Smooth muscle cell (in vitro differentiated cells): ENCODE results near the gene ACSBG1. TPM values are rescaled to one million over a fixed set of nuclear protein-coding genes. Genes with fewer than 3 reads are reported as not detected.

Source experiments
- DNase-seq: peaks from one replicate; lab custom pipeline; 2025; ENCODE audit not compliant: unreplicated experiment; lab: John Stamatoyannopoulos, UW
- H2AFZ ChIP-seq: fragments of 200-600 bp; sonication (generic); 2 replicates; pipeline ENCODE4 v1.6.0; 2016; ENCODE audit warnings: antibody characterized with exemption, low read depth, mild to moderate bottlenecking
- H3F3A ChIP-seq: fragments of 200-600 bp; sonication (generic); 2 replicates; pipeline ENCODE4 v1.6.0; 2017; ENCODE audit warnings: antibody characterized with exemption, low read depth
- H3K27ac ChIP-seq: fragments of 200-600 bp; sonication (generic); 2 replicates; pipeline ENCODE4 v1.5.1; 2016; ENCODE audit warnings: low read depth, mild to moderate bottlenecking
- H3K27me3 ChIP-seq: fragments of 200-600 bp; sonication (generic); 2 replicates; pipeline ENCODE4 v1.6.1; 2016; ENCODE audit warnings: low read depth, mild to moderate bottlenecking
- H3K36me3 ChIP-seq: fragments of 200-600 bp; sonication (generic); 2 replicates; pipeline ENCODE4 v1.5.1; 2016; ENCODE audit warnings: low read depth
- H3K4me1 ChIP-seq: fragments of 200-600 bp; sonication (generic); 2 replicates; pipeline ENCODE4 v1.5.1; 2016; ENCODE audit warnings: low read depth
- H3K4me2 ChIP-seq: fragments of 200-600 bp; sonication (generic); 2 replicates; pipeline ENCODE4 v1.6.0; 2016; ENCODE audit warnings: mild to moderate bottlenecking
- H3K4me3 ChIP-seq: fragments of 200-600 bp; sonication (generic); 2 replicates; pipeline ENCODE4 v1.5.1; 2016; ENCODE audit warnings: mild to moderate bottlenecking
- H3K79me2 ChIP-seq: fragments of 200-600 bp; sonication (generic); 2 replicates; pipeline ENCODE4 v1.6.0; 2016; ENCODE audit warnings: low read depth, mild to moderate bottlenecking
- H3K9ac ChIP-seq: fragments of 200-600 bp; sonication (generic); 2 replicates; pipeline ENCODE4 v1.6.0; 2016; ENCODE audit warnings: low read depth
- H3K9me3 ChIP-seq: fragments of 200-600 bp; sonication (generic); replicated peaks from 2 replicates; pipeline ENCODE4 v1.5.1; 2016; ENCODE audit warnings: low read depth
- H4K20me1 ChIP-seq: fragments of 200-600 bp; sonication (generic); 2 replicates; pipeline ENCODE4 v1.6.0; 2016; ENCODE audit warnings: low read depth
- CTCF ChIP-seq: fragments of 200-600 bp; sonication (generic); IDR thresholded peaks from 2 replicates; pipeline ENCODE4 v1.5.1; 2017; ENCODE audit warnings: borderline replicate concordance, mild to moderate bottlenecking, antibody characterized with exemption; ENCODE audit not compliant: insufficient read depth, poor library complexity, severe bottlenecking
- WGBS: methylation state at CpG from one replicate; pipeline ENCODE4 v1.1.7; 2016; ENCODE audit warnings: low lambda C conversion rate; 5-methylcytosine and 5-hydroxymethylcytosine counted together
- polyA plus RNA-seq: library from polyadenylated mRNA; unstranded; fragments of >200 nt; fragmentation: Nextera tagmentation; extraction: Ambion mirVana; gene quantifications from 2 replicates; pipeline ENCODE4 v1.2.1, GENCODE V29; 2016
- total RNA-seq: library from RNA; depleted of rRNA; stranded (reverse); fragments of >200 nt; gene quantifications from 2 replicates; pipeline ENCODE4 v1.2.3, GENCODE V29; 2014

The ACSBG1 gene
- total RNA-seq, result under 0.01 TPM in 1 of 2 replicates, not detected in the other
- 0.22 TPM in 1 of 2 replicates, not detected in the other for polyA plus RNA-seq

- no peaks in the 10 kb centered on the region for H3K36me3 ChIP-seq
- no peak for DNase-seq
- 73% methylated on average over 6 of the region's 6 CpGs for WGBS
- no peak for TF ChIP-seq CTCF
- H3K4me1 ChIP-seq, result peaks cover 5% of the 10 kb centered on the region
- H4K20me1 ChIP-seq, result no peaks in the 10 kb centered on the region
- no peak within 1 kb of the TSS for H2AFZ ChIP-seq
- no peak within 1 kb of the TSS for H3K9ac ChIP-seq
- H3K4me2 ChIP-seq, result no peak within 1 kb of the TSS
- no peaks in the 10 kb centered on the region for H3F3A ChIP-seq
- no peaks in the 10 kb centered on the region for H3K79me2 ChIP-seq
- H3K27me3 ChIP-seq, result no peaks in the 10 kb centered on the region
- H3K9me3 ChIP-seq, result no peaks in the 10 kb centered on the region
- H3K4me3 ChIP-seq, result no peak within 1 kb of the TSS
- H3K27ac ChIP-seq, result no peak within 1 kb of the TSS
Observed at GRCh38 chr15:78234515-78235040, at the start of gene ACSBG1. TSS of gene ACSBG1 (minus strand) at chr15:78234565. CDS start at chr15:78234501, 64 bp downstream.

GRCh38 chr15:78282324-78282723, 48.0 kb upstream of the ACSBG1 start:
- Histone ChIP-seq H3K4me1 (no peaks in the 10 kb centered on the region), H2AFZ (no peak overlapping the region), H4K20me1 (no peaks in the 10 kb centered on the region), H3K9ac (no peak overlapping the region), H3K4me2 (no peak overlapping the region), H3K27me3 (no peaks in the 10 kb centered on the region), H3K79me2 (no peaks in the 10 kb centered on the region), H3K36me3 (peaks cover 16% of the 10 kb centered on the region), H3K4me3 (no peak overlapping the region), H3K9me3 (no peaks in the 10 kb centered on the region), H3F3A (no peaks in the 10 kb centered on the region), H3K27ac (no peak overlapping the region)
- no peak for TF ChIP-seq CTCF
- no peak for DNase-seq
- 97% methylated on average over 2 of the region's 2 CpGs for WGBS

DNA sequence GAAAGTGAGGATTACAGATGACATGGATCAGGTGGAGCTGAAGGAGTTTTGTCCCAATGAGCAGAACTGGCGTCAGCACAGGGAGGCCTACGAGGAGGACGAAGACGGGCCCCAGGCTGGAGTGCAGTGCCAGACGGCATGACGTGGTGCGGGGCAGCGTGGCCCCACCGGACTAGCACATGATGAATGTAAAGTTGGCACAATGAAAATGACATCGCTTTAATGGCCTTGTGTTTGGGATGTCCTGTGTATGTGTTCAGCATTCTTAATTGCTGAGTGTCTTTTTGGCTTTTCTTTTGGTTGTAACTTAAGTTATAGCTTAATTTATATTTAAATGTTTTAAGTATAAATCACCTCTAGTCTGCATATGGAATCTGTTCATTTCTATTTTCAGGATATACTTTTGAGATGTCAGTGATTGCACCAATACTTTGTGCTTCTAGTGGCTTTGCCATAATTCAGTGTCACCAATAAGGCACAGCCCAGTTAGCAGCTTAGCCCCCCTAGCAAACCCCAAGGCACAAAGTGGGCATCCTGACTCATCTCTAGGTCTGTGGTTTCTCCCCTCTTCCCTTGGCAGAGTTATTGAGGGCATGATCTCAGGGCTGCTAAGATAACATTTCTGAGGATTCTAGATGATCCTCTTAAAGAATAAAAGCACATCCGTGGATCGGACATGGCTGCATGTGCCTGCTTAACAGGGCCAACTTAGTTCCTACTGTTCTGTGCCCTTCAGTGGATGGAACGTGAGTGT, 46.1 kb upstream of the ACSBG1 start:
- Histone ChIP-seq H3F3A (no peaks in the 10 kb centered on the region), H3K79me2 (no peaks in the 10 kb centered on the region), H3K9ac (no peak overlapping the region), H3K27ac (no peak overlapping the region), H2AFZ (no peak overlapping the region), H3K4me1 (no peaks in the 10 kb centered on the region), H3K4me3 (no peak overlapping the region), H3K36me3 (peaks cover 16% of the 10 kb centered on the region), H4K20me1 (no peaks in the 10 kb centered on the region), H3K27me3 (no peaks in the 10 kb centered on the region), H3K9me3 (no peaks in the 10 kb centered on the region), H3K4me2 (no peak overlapping the region)
- DNase-seq, result no peak
- TF ChIP-seq CTCF, result no peak
- WGBS, result 96% methylated on average over 13 of the region's 13 CpGs
